GM19193 (cell line): ENCODE measurements around the gene MAD1L1.

Experiments
- POLR2A ChIP-seq: IDR thresholded peaks from 4 replicates; pipeline ENCODE4 v1.6.1; 2011; ENCODE audit not compliant: insufficient read depth, insufficient read length; ENCODE audit errors: extremely low read depth

The MAD1L1 gene

DNA sequence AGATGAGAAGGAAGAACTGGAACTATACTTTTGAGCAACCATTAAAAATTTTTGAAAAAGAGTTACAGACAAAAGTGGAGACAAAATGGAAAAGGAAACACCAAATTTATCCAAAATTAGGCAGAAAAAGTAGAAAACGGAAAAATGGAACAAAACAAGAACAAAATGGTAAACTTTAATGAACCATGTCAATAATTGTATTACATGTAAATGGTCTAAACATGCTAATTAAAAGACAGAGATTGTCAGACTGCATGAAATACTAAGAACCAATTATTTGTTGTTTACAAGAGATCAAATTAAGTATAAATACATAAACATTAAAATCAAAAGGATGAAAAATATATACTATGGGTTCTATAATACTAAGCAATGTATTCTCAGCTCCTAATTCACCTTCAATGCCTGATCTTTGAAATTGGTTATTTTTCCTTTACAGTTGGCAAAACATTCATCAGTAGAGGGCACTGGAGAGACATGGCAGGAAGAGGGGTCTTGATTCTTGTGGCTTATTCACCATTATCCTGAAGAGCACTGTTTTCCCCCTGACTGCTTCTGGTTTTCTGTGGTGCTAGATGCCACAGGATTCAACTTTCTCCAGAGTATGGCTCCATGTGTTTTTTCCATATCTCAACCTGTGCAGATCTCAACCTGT, 437.7 kb downstream of the MAD1L1 start:
- TF ChIP-seq POLR2A: no peak

DNA sequence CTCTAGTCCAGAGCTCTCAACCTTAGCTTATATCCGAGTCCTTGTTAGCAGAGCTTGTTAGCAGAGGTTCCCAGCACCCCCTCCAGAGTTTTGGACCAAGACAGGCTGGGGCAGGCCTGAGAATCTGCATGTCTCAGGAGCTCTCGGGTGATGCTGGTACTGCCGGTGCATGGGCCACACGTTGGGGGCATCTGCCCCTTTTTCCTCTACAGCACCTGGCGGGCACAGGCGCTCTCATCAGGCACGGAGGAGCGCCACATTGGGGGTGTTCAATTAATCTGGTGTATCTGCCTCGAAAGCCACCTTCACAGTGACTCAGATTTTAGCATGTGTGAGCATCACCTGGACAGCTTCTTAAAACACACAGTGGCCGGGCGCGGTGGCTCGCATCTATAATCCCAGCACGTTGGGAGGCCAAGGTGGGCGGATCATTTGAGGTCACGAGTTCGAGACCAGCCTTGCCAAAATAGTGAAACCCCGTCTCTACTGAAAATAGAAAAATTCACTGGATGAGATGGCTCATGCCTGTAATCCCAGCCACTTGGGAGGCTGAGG, 445.0 kb downstream of the MAD1L1 start:
- no peak for TF ChIP-seq POLR2A

DNA sequence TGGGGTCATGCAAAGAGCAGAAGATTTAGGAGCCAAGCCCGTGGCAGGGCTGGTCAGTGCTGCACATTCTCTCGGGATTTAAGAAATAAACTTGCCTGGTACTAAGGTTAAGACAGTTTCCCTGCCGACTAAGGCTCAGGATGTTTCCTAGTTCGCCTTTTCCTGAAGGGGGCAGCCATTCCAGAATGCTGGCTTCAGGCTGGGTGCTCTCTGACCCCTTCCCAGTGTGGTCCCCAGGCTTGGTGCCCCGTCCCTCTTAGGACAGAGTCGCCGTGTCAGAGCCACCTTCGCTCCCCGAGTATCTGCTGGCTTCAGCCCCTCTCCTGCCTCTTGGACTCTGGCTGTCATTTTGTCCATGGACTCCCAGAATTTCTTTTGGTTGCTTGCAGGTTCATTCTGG, 445.5 kb downstream of the MAD1L1 start:
- no peak for TF ChIP-seq POLR2A

DNA sequence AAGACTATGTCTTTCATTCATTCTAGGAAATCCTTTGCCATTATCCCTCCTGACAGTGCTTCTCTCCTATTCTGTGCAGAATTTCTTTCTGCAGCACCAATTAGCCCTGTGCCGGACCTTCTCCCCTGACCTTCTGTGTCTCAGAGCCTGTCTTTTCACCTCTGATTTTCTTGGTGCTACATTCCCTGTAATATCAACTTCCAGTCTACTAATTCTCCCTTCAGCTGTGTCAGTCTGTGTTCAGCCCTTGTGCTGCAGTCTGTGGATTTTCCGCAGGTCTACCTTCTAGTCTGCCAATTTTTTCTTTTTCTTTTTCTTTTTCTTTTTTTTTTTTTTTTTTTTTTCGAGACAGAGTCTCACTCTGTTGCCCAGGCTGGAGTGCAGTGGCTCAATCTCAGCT, 446.9 kb downstream of the MAD1L1 start:
- TF ChIP-seq POLR2A: no peak

DNA sequence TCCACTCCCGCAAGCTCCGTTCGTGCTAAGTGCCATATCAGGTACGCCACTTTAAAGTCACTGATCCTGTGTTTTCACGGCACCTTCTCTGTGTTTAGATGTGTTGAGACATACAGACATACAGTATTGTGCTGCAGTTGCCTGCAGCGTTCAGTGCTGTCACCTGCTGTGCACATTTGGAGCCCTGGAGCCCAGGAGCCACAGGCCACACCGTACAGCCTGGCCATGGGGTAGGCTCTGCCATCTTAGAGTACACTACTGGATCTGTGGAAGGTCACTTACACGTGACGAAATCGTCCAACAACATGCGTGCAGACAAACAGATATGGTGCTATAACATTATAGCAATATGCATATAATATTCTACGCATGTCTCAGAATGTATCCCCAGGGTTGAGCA, 451.4 kb downstream of the MAD1L1 start:
- no peak for TF ChIP-seq POLR2A

DNA sequence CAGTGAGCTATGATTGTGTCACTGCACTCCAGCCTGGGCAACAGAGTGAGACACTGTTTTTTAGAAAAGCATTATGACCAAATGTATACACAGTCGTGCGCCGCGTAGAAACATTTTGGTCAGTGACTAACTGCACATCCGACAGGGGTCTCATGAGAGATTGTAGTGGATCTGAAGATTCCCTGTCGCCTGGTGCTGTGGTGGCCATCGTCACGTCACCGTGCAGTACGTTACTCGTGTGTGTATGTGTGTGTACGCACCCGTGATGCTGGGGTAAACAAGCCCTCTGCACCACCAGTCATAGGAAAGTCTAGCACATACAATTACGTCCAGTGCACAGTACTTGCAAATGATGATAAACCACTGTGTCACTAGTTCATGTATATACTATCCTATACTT, 453.3 kb downstream of the MAD1L1 start:
- TF ChIP-seq POLR2A: no peak

DNA sequence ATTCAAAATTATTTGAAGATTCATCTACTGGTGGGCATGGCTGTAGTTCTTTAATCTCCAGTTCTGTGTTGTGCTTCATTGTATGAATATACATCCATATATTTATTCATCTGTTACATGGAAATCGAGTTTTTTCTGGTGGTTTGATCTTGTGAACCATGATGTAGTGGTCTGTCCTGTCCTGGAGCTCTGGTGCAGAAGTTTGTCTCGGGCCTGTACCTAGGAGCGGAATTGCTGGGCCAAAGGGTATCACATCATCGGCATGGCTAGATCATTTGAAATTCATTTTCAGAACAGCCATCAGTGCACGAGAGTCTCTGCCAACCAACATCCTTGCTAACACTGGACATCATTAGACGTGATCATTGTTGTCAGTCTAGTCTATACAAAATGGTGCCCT, 455.6 kb downstream of the MAD1L1 start:
- TF ChIP-seq POLR2A: no peak

DNA sequence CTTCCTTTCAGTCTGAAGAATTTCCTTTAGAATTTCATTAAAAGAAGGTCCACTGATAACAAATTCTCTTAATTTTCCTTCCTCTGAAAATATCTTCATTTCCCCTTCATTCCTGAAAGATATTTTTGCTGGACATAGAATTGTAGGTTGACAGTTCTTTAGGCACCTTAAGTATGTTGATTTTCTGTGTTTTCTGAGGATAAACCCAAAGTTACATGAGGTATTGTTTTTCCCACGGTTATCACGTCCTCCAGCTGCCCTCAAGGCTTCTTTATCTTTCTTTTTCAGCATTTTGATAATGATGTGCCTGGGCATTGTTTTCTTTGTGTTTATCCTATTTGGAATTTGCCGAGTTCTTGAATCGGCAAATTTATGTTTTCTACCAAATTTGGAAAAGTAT, 457.4 kb downstream of the MAD1L1 start:
- TF ChIP-seq POLR2A: no peak

DNA sequence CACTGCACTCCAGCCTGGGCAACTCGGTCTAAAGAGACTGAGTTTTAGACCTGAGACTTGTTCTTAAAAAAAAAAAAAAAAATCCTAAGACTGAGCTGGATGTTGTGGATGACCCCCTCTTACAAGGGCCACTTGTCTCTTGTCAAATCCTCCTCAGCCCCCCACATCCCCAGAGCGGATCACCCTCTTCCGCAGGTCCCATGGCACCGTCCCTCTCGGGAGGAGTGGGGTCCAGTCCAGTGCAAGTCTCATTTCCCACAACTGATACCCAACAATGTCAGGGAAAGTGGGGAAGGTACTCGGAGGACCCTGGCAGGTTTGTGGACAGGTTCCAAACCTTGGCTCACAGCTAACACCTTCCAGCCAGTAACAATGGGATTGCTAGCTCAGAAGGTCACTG, 462.4 kb downstream of the MAD1L1 start:
- TF ChIP-seq POLR2A: no peak

DNA sequence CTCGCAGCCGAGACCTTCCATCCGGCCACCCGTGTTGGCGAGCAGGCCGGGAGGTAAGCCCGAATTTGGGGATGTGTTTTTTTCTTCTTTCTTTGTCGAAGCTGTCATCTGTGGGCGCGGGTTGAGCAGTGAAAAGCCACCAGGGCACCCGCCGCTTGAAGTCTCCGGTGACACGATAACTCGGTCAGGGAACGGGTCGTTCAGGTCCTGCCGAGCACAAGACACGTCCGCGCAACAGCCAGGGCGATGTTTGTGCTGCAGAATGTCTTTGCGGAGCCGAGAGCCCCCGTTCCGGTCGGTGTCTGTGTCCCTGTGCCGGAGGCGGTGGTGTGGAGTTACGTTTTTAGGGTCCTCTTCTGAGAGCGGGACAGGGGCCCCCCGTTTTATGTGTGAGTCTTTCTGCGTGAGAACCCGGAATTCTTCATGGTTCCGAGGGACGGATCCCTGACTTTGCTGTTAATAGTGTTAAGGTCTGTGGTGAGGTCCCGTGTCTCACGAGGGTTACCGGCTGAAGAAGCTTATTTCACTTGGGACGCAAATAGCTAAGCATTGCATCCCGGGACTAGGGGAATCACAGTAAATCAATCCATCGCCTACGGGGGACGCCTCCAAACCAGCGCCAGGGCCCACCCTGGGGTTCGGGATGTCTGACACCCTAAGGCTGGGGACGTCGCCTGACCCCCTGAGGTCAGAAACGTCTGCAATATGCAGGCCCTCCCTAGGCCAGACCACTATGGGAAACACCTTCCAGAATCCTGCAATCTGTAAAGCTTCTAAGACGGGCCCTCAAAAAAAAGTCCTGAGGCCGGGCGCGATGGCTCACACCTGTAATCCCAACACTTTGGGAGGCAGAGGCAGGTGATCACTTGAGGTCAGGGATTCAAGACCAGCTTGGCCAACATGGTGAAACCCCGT, 463.2 kb downstream of the MAD1L1 start:
- no peak for TF ChIP-seq POLR2A

DNA sequence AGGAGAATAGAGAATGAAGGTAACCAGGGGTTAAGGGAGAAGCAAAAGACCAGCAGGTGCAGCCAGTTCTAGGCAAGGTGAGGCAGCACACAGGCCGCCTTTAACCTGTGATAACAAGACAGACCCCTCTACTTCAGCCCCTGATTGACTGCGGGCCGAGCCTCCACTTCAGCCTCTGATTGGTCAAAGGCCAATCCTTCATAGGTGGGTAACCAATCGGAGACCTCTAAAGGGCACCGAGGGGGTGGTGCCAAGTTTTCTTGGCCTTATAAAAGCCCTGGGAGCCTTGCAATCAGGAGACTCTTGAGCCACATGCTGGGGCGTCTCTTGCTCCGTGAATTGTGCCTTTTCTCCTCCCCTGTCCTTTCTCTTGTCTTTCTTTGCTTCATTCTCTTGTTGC, 463.9 kb downstream of the MAD1L1 start:
- TF ChIP-seq POLR2A: no peak

DNA sequence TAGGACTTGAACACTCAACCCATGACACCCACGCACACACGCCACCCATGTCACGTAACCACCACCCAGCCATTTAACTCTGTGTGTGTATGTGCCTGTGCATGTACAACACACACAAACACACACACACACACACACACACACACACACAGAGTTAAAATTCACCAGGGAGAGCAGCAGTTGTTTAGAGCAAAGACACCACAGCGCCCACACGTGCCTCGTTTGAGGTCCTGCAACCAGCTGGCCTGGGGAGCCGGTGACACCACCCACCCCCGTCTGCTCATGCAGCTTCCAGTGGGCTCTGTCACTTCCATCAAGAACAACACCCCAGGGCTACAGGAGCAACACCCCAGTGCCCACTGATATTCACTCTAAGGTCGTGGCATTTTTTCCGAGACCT, 465.2 kb downstream of the MAD1L1 start:
- no peak for TF ChIP-seq POLR2A
